Parathyroid adenoma (tissue), 2 donors: ENCODE data around the gene RUFY1.
"Not testable (repeated sequence)": the region's sequence is repeated elsewhere in the genome, so short reads cannot be mapped to it uniquely, and the experiment has no call there.

Experiments used
- H2AFZ ChIP-seq: fragments of 300-600 bp; sonication (generic); one replicate; pipeline ENCODE4 v1.7.0; 2017; ENCODE audit warnings: antibody characterized with exemption, mild to moderate bottlenecking
- H3K27ac ChIP-seq: fragments of 300-600 bp; sonication (generic); one replicate; pipeline ENCODE4 v1.7.0; 2017
- H3K27me3 ChIP-seq: fragments of 300-600 bp; sonication (generic); one replicate; pipeline ENCODE4 v1.7.0; 2017; ENCODE audit warnings: low read length; ENCODE audit not compliant: control insufficient read depth, insufficient read depth
- H3K36me3 ChIP-seq: fragments of 300-600 bp; sonication (generic); one replicate; pipeline ENCODE4 v1.7.0; 2017; ENCODE audit warnings: low read length; ENCODE audit not compliant: control insufficient read depth, insufficient read depth
- H3K4me1 ChIP-seq: fragments of 300-600 bp; sonication (generic); one replicate; pipeline ENCODE4 v1.7.0; 2017; ENCODE audit warnings: control low read depth
- H3K4me2 ChIP-seq: fragments of 300-600 bp; sonication (generic); one replicate; pipeline ENCODE4 v1.7.0; 2017; ENCODE audit warnings: low read length
- H3K4me3 ChIP-seq: fragments of 300-600 bp; sonication (generic); one replicate; pipeline ENCODE4 v1.7.0; 2017; ENCODE audit warnings: low read depth, low read length
- H3K79me2 ChIP-seq: fragments of 300-600 bp; sonication (generic); one replicate; pipeline ENCODE4 v1.7.0; 2017; ENCODE audit warnings: control low read depth
- H3K9ac ChIP-seq: fragments of 300-600 bp; sonication (generic); one replicate; pipeline ENCODE4 v1.7.0; 2017; ENCODE audit warnings: mild to moderate bottlenecking
- H3K9me3 ChIP-seq: fragments of 300-600 bp; sonication (generic); one replicate; pipeline ENCODE4 v1.7.0; 2017; ENCODE audit warnings: low read length; ENCODE audit not compliant: control insufficient read depth
- TF ChIP-seq, protein P1 (sequence below): fragments of 300-600 bp; sonication (generic); IDR thresholded peaks from one replicate; pipeline ENCODE4 v1.7.0; 2017; ENCODE audit warnings: antibody characterized with exemption, mild to moderate bottlenecking
- donor health status: primary hyperparathyroidism.

RUFY1 gene

DNA sequence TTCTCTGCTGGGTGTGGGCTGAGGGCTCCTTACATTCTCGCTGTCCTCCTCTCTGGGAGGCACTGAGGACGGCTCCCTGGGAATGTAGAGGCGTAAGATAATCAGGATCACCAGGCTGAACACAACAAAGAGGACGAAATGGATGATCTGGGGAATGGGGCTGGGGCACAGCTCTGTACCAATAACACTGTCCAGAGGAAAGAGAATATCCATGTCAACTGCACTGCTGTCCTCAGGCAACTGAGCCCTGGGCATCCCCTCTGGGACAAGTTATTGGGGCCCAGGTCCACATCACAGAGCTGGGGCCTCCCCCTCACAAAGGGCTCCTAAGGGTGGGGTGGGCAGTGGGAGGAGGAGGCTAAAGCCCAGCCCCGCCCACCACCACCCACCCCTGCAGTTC is 94.4 kb downstream of the RUFY1 start:
- H3K36me3 ChIP-seq, H3K27me3 ChIP-seq, H3K27ac ChIP-seq, H3K9ac ChIP-seq, H3K4me1 ChIP-seq, H3K4me2 ChIP-seq, H2AFZ ChIP-seq, H3K4me3 ChIP-seq, H3K79me2 ChIP-seq, H3K9me3 ChIP-seq: not testable (repeated sequence)

DNA sequence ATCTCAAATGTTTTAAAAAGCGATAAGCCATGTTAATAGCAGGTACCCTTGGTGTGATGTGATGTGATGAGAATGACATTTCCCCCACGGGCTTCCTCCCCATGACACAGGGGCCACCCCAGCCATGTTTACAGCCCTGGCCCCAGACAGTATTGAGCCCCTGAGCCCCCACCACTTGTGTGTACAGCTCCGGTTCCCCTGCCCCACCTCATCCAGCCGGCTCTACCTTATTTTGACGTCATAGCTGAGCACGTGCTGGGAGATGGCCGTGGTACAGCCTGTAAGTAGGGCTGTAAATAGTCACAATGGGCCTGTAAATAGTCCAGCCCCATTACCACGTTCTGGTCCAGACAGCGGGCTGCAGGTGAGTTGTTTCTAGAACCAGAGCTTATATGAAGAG is 98.1 kb downstream of the RUFY1 start:
- TF ChIP-seq, protein P1, sequence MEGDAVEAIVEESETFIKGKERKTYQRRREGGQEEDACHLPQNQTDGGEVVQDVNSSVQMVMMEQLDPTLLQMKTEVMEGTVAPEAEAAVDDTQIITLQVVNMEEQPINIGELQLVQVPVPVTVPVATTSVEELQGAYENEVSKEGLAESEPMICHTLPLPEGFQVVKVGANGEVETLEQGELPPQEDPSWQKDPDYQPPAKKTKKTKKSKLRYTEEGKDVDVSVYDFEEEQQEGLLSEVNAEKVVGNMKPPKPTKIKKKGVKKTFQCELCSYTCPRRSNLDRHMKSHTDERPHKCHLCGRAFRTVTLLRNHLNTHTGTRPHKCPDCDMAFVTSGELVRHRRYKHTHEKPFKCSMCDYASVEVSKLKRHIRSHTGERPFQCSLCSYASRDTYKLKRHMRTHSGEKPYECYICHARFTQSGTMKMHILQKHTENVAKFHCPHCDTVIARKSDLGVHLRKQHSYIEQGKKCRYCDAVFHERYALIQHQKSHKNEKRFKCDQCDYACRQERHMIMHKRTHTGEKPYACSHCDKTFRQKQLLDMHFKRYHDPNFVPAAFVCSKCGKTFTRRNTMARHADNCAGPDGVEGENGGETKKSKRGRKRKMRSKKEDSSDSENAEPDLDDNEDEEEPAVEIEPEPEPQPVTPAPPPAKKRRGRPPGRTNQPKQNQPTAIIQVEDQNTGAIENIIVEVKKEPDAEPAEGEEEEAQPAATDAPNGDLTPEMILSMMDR: no peak
- Histone ChIP-seq H2AFZ (no peak overlapping the region), H3K36me3 (no peaks in the 10 kb centered on the region), H3K4me1 (no peaks in the 10 kb centered on the region), H3K4me2 (no peak overlapping the region), H3K27ac (no peak overlapping the region), H3K79me2 (no peaks in the 10 kb centered on the region), H3K27me3 (no peaks in the 10 kb centered on the region), H3K9me3 (no peaks in the 10 kb centered on the region), H3K9ac (no peak overlapping the region), H3K4me3 (no peak overlapping the region)

DNA sequence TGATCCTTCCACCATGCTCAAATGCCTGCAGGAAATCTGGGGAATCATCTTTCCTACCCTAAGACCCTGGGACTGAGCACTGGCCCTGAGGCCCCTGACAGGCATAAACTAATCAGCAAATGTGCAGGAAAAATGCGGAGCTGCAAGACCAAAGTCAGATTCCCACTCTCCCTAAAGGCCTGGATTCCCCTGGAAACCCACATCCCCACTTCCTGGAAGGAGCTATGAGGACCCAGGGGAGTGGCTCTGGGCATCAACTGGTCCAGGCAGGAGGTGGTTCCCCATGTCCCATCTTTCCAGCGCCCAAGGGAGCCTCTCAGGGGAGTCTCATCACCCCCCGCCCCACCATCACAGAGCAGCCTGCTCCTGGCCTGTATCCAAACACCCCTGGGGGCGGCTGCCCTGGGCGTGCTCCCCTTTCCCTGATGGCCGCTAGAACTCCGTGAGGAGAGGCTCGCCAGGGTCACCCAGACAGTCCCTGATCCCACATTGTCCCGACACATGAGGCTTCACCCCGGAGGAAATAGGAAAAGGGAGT is 98.9 kb downstream of the RUFY1 start:
- H3K4me3 ChIP-seq, H3K36me3 ChIP-seq, H3K79me2 ChIP-seq, H3K4me2 ChIP-seq, H3K27ac ChIP-seq, H3K9ac ChIP-seq, H3K9me3 ChIP-seq, H2AFZ ChIP-seq, H3K4me1 ChIP-seq, H3K27me3 ChIP-seq: not testable (repeated sequence)

DNA sequence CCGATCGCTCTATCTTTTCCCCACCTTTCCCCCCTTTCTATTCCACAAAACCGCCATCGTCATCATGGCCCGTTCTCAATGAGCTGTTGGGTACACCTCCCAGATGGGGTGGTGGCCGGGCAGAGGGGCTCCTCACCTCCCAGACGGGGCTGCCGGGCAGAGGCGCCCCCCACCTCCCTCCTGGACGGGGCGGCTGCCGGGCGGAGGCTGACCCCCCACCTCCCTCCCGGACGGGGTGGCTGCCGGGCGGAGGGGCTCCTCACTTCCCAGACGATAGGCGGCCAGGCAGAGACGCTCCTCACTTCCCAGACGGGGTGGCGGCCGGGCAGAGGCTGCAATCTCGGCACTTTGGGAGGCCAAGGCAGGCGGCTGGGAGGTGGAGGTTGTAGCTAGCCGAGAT is 99.9 kb downstream of the RUFY1 start:
- not testable (repeated sequence) for H3K36me3 ChIP-seq, H2AFZ ChIP-seq, H3K27me3 ChIP-seq, H3K27ac ChIP-seq, H3K79me2 ChIP-seq, H3K9me3 ChIP-seq, H3K9ac ChIP-seq, H3K4me2 ChIP-seq, H3K4me1 ChIP-seq, H3K4me3 ChIP-seq

DNA sequence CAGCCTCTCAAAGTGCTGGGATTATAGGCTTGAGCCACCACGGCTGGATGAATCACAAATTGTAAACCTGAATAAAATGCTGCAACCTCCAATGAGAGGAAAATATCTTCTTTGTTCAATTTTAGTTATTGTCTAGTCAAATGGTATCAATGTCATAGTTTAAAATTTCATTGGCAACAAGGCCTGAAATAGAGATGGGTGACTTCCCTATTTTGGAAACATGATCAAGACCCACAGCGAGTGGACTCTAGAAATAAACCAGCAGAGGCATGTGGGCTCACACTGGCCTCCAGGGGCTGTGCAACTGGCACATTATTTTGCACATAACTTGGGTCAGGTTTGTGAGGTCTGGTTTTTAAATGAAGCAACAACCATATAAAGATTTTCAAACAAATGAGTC is 102.8 kb downstream of the RUFY1 start:
- H3K27ac ChIP-seq, H3K4me1 ChIP-seq: not testable (repeated sequence)

DNA sequence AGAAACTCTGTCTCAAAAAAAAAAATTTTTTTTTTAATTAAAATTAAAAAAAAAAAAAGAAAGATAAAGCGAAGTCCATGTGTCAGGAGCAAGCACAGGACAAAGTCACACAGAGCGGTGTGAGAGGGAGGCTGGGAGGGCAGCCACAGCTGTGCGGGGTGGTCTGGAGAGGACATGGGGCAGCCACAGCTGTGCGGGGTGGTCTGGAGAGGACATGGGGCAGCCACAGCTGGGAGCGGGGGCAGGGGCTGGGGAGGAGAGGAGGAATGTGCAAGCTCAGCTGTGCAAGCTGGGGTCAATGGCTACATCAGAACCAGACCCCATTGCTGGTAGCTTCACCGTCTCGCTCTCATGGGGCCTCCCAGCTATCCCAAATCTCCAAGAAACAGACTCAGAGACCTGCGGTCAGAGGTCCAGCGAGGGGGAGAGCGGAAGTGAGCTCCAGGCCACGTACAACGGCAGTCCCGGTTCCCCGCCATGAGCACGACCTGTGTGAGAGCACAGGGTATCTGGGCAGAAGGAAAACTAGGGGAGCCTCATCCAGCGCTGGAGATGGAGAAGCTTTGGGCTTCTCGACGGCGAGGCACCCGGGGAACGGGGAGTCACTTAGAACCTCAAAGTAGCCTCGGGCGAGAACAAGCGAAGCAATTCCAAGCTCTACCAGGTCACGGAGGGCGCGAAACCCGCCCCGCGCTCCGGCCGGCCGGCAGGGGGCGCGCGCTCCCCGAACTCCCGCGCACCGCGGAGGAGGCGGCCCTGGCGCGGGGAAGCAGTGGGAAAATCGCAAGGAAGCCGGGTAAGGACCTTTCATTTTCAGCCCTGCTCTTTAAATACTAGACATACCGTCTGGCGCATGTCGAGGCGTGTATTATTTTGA is 107.2 kb downstream of the RUFY1 start:
- H3K27me3 ChIP-seq: not testable (repeated sequence)

More for the DNA sequence above, 102.8 kb downstream of the RUFY1 start:
- not testable (repeated sequence) for H3K4me2 ChIP-seq, H3K79me2 ChIP-seq, H3K9ac ChIP-seq, H3K36me3 ChIP-seq, H2AFZ ChIP-seq, H3K27me3 ChIP-seq, H3K4me3 ChIP-seq, H3K9me3 ChIP-seq

DNA sequence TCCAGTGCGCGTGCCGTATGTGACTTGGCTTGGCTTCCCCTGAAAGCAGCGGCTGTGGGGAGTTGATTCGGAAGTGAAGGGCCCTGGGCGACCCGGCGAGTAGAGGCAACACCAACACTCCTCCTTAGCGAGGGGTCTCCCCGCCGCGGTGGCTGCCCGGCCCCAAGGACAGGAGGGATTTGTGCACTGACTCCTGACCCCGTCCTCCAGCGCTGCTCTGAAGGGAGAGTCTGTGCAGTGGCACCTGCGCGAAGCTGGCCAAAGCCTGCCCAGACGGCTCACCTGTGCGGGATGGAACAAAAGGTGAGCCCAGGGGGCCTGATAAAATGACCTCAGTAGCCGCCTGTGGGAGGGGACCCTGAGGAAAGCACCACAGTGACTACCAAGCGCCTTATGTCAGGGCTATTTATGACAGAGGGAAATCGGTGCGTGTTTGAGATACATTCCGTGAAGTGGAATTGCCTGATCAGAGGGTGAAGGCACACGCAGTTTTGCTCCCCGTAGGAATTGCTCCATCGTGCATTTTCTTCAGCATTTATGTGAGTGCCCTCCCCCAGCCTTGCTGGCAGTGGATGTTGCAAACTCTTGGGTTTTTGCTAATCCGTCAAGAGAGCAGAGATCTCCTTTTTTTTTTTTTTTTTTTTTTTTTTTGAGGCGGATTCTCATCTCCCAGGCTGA is 108.0 kb downstream of the RUFY1 start:
- H3K36me3 ChIP-seq, H3K27ac ChIP-seq, H3K9me3 ChIP-seq, H3K27me3 ChIP-seq, H3K9ac ChIP-seq, H3K4me1 ChIP-seq, H3K79me2 ChIP-seq: not testable (repeated sequence)
- Histone ChIP-seq H3K4me2 (peak overlapping the region; percentile 87), H2AFZ (peak overlapping the region; percentile 76), H3K4me3 (peak overlapping the region; percentile 57)

More for the DNA sequence above, 107.2 kb downstream of the RUFY1 start:
- not testable (repeated sequence) for H3K4me3 ChIP-seq, H3K9me3 ChIP-seq, H3K9ac ChIP-seq, H3K4me2 ChIP-seq, H3K27ac ChIP-seq, H3K4me1 ChIP-seq, H3K79me2 ChIP-seq, H3K36me3 ChIP-seq, H2AFZ ChIP-seq
